Muscle of arm (tissue), 12 donors: Measurements from ENCODE around the gene RHBDF2. TPM values are rescaled to one million over a fixed set of nuclear protein-coding genes. Genes with fewer than 3 reads are reported as not detected.
A peak's percentile ranks its signal among the peaks of the same experiment; 100 is the strongest.

Experiments used
- DNase-seq: peaks from one replicate; pipeline ENCODE4 v3.0.0-alpha.2; 2013
- polyA plus RNA-seq, 12 donors: library from polyadenylated mRNA; unstranded; fragments of 120-200 nt; gene quantifications; one replicate each; pipeline ENCODE4 v1.2.1, GENCODE V29; 2013; ENCODE audit not compliant: insufficient read length in 12 of 12

Gene RHBDF2
- polyA plus RNA-seq, 12 donors = 3.6 to 12.2 (median 4.9) TPM; not detected in 2

GRCh38 chr17:76502341-76503211, 1.4 kb upstream of the RHBDF2 start:
- DNase-seq = no peak

- no peak for DNase-seq
Observed at GRCh38 chr17:76501827-76502307, 644 bp upstream of the RHBDF2 start.

GRCh38 chr17:76500747-76501017, 541 bp downstream of the RHBDF2 start:
- no peak for DNase-seq

GRCh38 chr17:76500074-76500746, 1.0 kb downstream of the RHBDF2 start:
- no peak for DNase-seq

GRCh38 chr17:76499267-76499667, 2.0 kb downstream of the RHBDF2 start:
- DNase-seq = no peak

- DNase-seq = no peak
Observed at GRCh38 chr17:76498876-76499251, 2.4 kb downstream of the RHBDF2 start.

GRCh38 chr17:76497979-76498875, 3.0 kb downstream of the RHBDF2 start:
- peak; percentile 67 for DNase-seq

- DNase-seq = no peak
Observed at GRCh38 chr17:76497699-76497978, 3.6 kb downstream of the RHBDF2 start.

- DNase-seq = no peak
Observed at GRCh38 chr17:76496464-76496863, 4.8 kb downstream of the RHBDF2 start.

GRCh38 chr17:76495663-76496400, 5.4 kb downstream of the RHBDF2 start:
- no peak for DNase-seq

GRCh38 chr17:76493505-76494167, 7.6 kb downstream of the RHBDF2 start:
- no peak for DNase-seq

GRCh38 chr17:76492989-76493501, 8.2 kb downstream of the RHBDF2 start:
- DNase-seq = peak; percentile 42

- no peak for DNase-seq
Observed at GRCh38 chr17:76492123-76492988, 8.9 kb downstream of the RHBDF2 start.

GRCh38 chr17:76491271-76492122, 9.7 kb downstream of the RHBDF2 start:
- DNase-seq = no peak

- DNase-seq = no peak
Observed at GRCh38 chr17:76490112-76490710, 11.0 kb downstream of the RHBDF2 start.

GRCh38 chr17:76487451-76488192, 13.6 kb downstream of the RHBDF2 start:
- no peak for DNase-seq

GRCh38 chr17:76485569-76485968, 15.7 kb downstream of the RHBDF2 start:
- DNase-seq = no peak

- no peak for DNase-seq
Observed at GRCh38 chr17:76484228-76484725, 16.9 kb downstream of the RHBDF2 start.
